Calu3 (cell line): Measurements from ENCODE around the gene NPAS4. TPM values are rescaled to one million over a fixed set of nuclear protein-coding genes. Genes with fewer than 3 reads are reported as not detected.
"Not testable (repeated sequence)": the region's sequence is repeated elsewhere in the genome, so short reads cannot be mapped to it uniquely, and the experiment has no call there.

ENCODE experiments used
- BruUV-seq: library from RNA; stranded (reverse); fragments of 400-500 nt; replicated peaks from 2 replicates; lab custom pipeline; 2021; lab: Mats Ljungman, UMichigan
- CTCF ChIA-PET: fragments of 300-600 bp; sonication (Branson Sonifier 250); formaldehyde crosslinking; loops from one replicate; lab custom pipeline; 2022; ENCODE audit warnings: antibody characterized with exemption; lab: Charles Lee
- DNase-seq: peaks from one replicate; pipeline ENCODE4 v3.0.0; 2022
- H3K27ac Mint-ChIP-seq: one replicate; pipeline ENCODE4 v1.8.0; 2022; ENCODE audit warnings: mixed read lengths; ENCODE audit not compliant: unreplicated experiment
- H3K27me3 Mint-ChIP-seq: one replicate; pipeline ENCODE4 v1.8.0; 2022; ENCODE audit warnings: mixed read lengths; ENCODE audit not compliant: unreplicated experiment
- H3K36me3 Mint-ChIP-seq: one replicate; pipeline ENCODE4 v1.8.0; 2022; ENCODE audit warnings: mild to moderate bottlenecking, moderate library complexity, mixed read lengths; ENCODE audit not compliant: insufficient read depth, unreplicated experiment
- H3K4me1 Mint-ChIP-seq: one replicate; pipeline ENCODE4 v1.8.0; 2022; ENCODE audit warnings: mild to moderate bottlenecking, low read depth, mixed read lengths; ENCODE audit not compliant: unreplicated experiment
- H3K4me3 Mint-ChIP-seq: one replicate; pipeline ENCODE4 v1.8.0; 2022; ENCODE audit warnings: mild to moderate bottlenecking, low read depth, moderate library complexity, mixed read lengths; ENCODE audit not compliant: unreplicated experiment
- H3K9me3 Mint-ChIP-seq: one replicate; pipeline ENCODE4 v1.8.0; 2022; ENCODE audit warnings: low read depth, mixed read lengths; ENCODE audit not compliant: unreplicated experiment
- intact Hi-C: fragments of 100-400 bp; cut with micrococcal nuclease; formaldehyde crosslinking; loops from one replicate; pipeline ENCODE4 v1.10.0; 2022; ENCODE audit not compliant: unreplicated experiment
- total RNA-seq: library from RNA; stranded (reverse); gene quantifications from 2 replicates; pipeline ENCODE4 v1.2.3, GENCODE V29; 2022
- TF ChIP-seq, protein P1 (sequence below): fragments of 200-600 bp; IDR thresholded peaks from one replicate; pipeline ENCODE4 v1.8.0; 2022; ENCODE audit warnings: antibody characterized with exemption; ENCODE audit not compliant: unreplicated experiment

NPAS4 gene
- total RNA-seq, 1 experiment from 2014 or later, result not detected

DNA sequence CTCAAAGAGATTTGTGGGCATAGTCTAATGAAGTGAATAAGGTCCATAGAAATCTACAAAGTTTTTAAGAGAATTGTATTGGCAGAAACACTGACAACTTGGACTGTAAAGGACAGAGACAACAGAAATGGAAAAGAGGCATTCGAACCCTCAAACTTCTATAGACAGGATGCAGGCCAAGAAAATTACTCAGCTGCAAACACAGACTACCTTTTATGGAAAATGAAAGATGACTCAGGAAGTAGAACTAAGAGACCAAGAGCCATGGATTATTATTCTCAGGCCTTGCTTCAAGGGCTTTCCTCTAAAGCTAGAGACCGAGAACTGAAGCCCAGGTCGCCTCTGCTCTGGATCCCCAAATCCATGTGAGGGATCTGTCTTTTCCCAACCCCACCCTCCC, 42.1 kb downstream of the NPAS4 start:
- no TSS peak for BruUV-seq
- Mint-ChIP-seq H3K4me1 (peaks cover 8% of the 10 kb centered on the region), H3K36me3 (peaks cover 16% of the 10 kb centered on the region), H3K27me3 (peaks cover 17% of the 10 kb centered on the region), H3K4me3 (no peak overlapping the region), H3K27ac (no peak overlapping the region), H3K9me3 (peaks cover 2% of the 10 kb centered on the region)
- TF ChIP-seq, protein P1, sequence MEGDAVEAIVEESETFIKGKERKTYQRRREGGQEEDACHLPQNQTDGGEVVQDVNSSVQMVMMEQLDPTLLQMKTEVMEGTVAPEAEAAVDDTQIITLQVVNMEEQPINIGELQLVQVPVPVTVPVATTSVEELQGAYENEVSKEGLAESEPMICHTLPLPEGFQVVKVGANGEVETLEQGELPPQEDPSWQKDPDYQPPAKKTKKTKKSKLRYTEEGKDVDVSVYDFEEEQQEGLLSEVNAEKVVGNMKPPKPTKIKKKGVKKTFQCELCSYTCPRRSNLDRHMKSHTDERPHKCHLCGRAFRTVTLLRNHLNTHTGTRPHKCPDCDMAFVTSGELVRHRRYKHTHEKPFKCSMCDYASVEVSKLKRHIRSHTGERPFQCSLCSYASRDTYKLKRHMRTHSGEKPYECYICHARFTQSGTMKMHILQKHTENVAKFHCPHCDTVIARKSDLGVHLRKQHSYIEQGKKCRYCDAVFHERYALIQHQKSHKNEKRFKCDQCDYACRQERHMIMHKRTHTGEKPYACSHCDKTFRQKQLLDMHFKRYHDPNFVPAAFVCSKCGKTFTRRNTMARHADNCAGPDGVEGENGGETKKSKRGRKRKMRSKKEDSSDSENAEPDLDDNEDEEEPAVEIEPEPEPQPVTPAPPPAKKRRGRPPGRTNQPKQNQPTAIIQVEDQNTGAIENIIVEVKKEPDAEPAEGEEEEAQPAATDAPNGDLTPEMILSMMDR, result no peak
- DNase-seq, result no peak
- CTCF ChIA-PET, result no interaction called here
- intact Hi-C loops, result no loop called here

DNA sequence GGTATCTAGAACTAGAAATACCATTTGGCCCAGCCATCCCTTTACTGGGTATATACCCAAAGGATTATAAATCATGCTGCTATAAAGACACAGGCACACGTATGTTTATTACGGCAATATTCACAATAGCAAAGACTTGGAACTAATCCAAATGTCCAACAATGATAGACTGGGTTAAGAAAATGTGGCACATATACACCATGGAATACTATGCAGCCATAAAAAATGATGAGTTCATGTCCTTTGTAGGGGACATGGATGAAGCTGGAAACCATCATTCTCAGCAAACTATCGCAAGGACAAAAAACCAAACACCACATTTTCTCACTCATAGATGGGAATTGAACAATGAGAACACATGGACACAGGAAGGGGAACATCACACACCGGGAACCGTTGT, 43.3 kb downstream of the NPAS4 start:
- intact Hi-C loops, DNase-seq, H3K27ac Mint-ChIP-seq, H3K4me1 Mint-ChIP-seq, H3K9me3 Mint-ChIP-seq, BruUV-seq, H3K4me3 Mint-ChIP-seq, CTCF ChIA-PET, H3K27me3 Mint-ChIP-seq: not testable (repeated sequence)
- H3K36me3 Mint-ChIP-seq, result peaks cover 20% of the 10 kb centered on the region

DNA sequence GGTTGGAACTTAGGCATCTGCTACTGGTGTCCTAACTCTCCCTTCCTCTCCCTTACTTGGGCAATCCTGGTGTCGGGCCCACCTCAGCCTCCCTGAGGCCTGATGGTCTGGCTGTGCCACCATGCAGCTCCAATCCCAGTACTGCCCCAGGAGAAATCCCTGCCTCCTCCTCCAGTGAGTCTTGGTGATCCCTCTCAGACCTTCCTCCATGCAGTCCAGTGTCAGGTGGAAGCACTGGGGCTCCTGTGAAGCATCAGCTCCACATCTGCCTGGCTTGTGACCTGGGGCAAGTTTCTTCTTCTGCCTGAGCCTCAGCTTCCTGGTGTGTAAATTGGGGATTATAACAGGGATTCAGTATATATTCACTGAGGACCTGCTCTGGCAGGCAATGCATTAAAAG, 44.1 kb downstream of the NPAS4 start:
- TF ChIP-seq, protein P1, result no peak
- Mint-ChIP-seq H3K4me1 (peaks cover 8% of the 10 kb centered on the region), H3K36me3 (peaks cover 21% of the 10 kb centered on the region), H3K4me3 (no peak overlapping the region), H3K27ac (no peak overlapping the region), H3K9me3 (peaks cover 2% of the 10 kb centered on the region), H3K27me3 (no peaks in the 10 kb centered on the region)
- no TSS peak for BruUV-seq
- intact Hi-C loops, result no loop called here
- no peak for DNase-seq
- CTCF ChIA-PET, result no interaction called here

DNA sequence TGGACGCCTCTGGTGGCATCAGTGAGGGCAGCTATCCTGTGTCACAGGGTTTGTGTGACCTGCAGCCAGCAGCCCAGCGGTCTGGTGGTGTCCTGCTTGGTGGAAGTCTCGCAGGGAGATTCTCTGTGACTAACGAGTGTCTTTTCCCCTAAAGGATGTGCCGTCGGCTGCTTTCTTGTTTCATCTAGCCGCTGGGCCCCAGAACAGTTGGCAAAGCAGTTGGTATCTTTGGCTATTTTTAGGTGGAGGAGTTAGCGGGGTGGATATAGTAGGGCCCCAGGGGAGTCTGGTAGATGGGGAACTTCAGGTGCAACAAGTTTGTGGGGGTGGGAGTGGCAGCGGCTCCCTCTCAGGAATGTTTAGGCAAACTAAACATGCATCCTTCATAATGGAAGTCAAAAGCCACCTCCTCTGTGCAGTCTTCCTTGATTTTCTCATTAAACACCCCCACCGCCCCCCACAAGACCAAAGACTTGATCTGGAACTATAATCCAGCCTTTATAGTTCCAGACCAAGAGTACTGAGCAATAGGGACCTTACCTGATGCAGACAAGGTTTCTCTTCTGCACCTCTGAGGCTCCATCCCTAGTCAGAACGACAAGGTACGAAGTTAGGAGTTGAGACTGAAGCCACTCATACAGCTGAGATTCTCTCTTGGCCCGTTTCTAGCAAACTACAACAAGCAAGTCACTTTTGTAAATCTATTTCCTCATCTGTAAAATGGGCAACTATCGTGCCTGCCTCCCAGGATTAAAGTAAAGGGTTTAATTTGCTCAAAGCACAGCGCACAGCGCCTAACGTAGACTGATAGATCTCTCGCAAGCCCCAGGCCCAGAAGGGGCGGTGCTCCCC, 44.8 kb downstream of the NPAS4 start:
- CTCF ChIA-PET, result interaction anchor here (0.6 to 1.9 kb wide), 2 partner anchors 14 to 25 kb away, joined by 3 to 7 read pairs; partner anchors contain the start of gene DPP3
- intact Hi-C loops, result no loop called here
- no peak overlapping the region for H3K27ac Mint-ChIP-seq

More for the DNA sequence above, 44.8 kb downstream of the NPAS4 start:
- Mint-ChIP-seq H3K27me3 (no peaks in the 10 kb centered on the region), H3K4me3 (peak overlapping the region; percentile 86), H3K9me3 (peaks cover 2% of the 10 kb centered on the region), H3K36me3 (peaks cover 21% of the 10 kb centered on the region), H3K4me1 (peaks cover 8% of the 10 kb centered on the region)
- no peak for DNase-seq
- TF ChIP-seq, protein P1, result no peak
- no TSS peak for BruUV-seq
